Smooth muscle cell (in vitro differentiated cells): ENCODE measurements around the gene KDM4C. TPM values are rescaled to one million over a fixed set of nuclear protein-coding genes. Genes with fewer than 3 reads are reported as not detected.

Experiments
- DNase-seq: peaks from one replicate; lab custom pipeline; 2025; ENCODE audit not compliant: unreplicated experiment; lab: John Stamatoyannopoulos, UW
- H2AFZ ChIP-seq: fragments of 200-600 bp; sonication (generic); 2 replicates; pipeline ENCODE4 v1.6.0; 2016; ENCODE audit warnings: antibody characterized with exemption, low read depth, mild to moderate bottlenecking
- H3F3A ChIP-seq: fragments of 200-600 bp; sonication (generic); 2 replicates; pipeline ENCODE4 v1.6.0; 2017; ENCODE audit warnings: antibody characterized with exemption, low read depth
- H3K27ac ChIP-seq: fragments of 200-600 bp; sonication (generic); 2 replicates; pipeline ENCODE4 v1.5.1; 2016; ENCODE audit warnings: low read depth, mild to moderate bottlenecking
- H3K27me3 ChIP-seq: fragments of 200-600 bp; sonication (generic); 2 replicates; pipeline ENCODE4 v1.6.1; 2016; ENCODE audit warnings: low read depth, mild to moderate bottlenecking
- H3K36me3 ChIP-seq: fragments of 200-600 bp; sonication (generic); 2 replicates; pipeline ENCODE4 v1.5.1; 2016; ENCODE audit warnings: low read depth
- H3K4me1 ChIP-seq: fragments of 200-600 bp; sonication (generic); 2 replicates; pipeline ENCODE4 v1.5.1; 2016; ENCODE audit warnings: low read depth
- H3K4me2 ChIP-seq: fragments of 200-600 bp; sonication (generic); 2 replicates; pipeline ENCODE4 v1.6.0; 2016; ENCODE audit warnings: mild to moderate bottlenecking
- H3K4me3 ChIP-seq: fragments of 200-600 bp; sonication (generic); 2 replicates; pipeline ENCODE4 v1.5.1; 2016; ENCODE audit warnings: mild to moderate bottlenecking
- H3K79me2 ChIP-seq: fragments of 200-600 bp; sonication (generic); 2 replicates; pipeline ENCODE4 v1.6.0; 2016; ENCODE audit warnings: low read depth, mild to moderate bottlenecking
- H3K9ac ChIP-seq: fragments of 200-600 bp; sonication (generic); 2 replicates; pipeline ENCODE4 v1.6.0; 2016; ENCODE audit warnings: low read depth
- H3K9me3 ChIP-seq: fragments of 200-600 bp; sonication (generic); replicated peaks from 2 replicates; pipeline ENCODE4 v1.5.1; 2016; ENCODE audit warnings: low read depth
- H4K20me1 ChIP-seq: fragments of 200-600 bp; sonication (generic); 2 replicates; pipeline ENCODE4 v1.6.0; 2016; ENCODE audit warnings: low read depth
- WGBS: methylation state at CpG from one replicate; pipeline ENCODE4 v1.1.7; 2016; ENCODE audit warnings: low lambda C conversion rate; 5-methylcytosine and 5-hydroxymethylcytosine counted together
- polyA plus RNA-seq: library from polyadenylated mRNA; unstranded; fragments of >200 nt; fragmentation: Nextera tagmentation; extraction: Ambion mirVana; gene quantifications from 2 replicates; pipeline ENCODE4 v1.2.1, GENCODE V29; 2016
- total RNA-seq: library from RNA; depleted of rRNA; stranded (reverse); fragments of >200 nt; gene quantifications from 2 replicates; pipeline ENCODE4 v1.2.3, GENCODE V29; 2014
- TF ChIP-seq, protein P1 (sequence below): fragments of 200-600 bp; sonication (generic); IDR thresholded peaks from 2 replicates; pipeline ENCODE4 v1.5.1; 2017; ENCODE audit warnings: borderline replicate concordance, mild to moderate bottlenecking, antibody characterized with exemption; ENCODE audit not compliant: insufficient read depth, poor library complexity, severe bottlenecking

KDM4C gene
- total and polyA plus RNA-seq, 2 experiments from 2014 or later, result 7.5 to 20.2 TPM

DNA sequence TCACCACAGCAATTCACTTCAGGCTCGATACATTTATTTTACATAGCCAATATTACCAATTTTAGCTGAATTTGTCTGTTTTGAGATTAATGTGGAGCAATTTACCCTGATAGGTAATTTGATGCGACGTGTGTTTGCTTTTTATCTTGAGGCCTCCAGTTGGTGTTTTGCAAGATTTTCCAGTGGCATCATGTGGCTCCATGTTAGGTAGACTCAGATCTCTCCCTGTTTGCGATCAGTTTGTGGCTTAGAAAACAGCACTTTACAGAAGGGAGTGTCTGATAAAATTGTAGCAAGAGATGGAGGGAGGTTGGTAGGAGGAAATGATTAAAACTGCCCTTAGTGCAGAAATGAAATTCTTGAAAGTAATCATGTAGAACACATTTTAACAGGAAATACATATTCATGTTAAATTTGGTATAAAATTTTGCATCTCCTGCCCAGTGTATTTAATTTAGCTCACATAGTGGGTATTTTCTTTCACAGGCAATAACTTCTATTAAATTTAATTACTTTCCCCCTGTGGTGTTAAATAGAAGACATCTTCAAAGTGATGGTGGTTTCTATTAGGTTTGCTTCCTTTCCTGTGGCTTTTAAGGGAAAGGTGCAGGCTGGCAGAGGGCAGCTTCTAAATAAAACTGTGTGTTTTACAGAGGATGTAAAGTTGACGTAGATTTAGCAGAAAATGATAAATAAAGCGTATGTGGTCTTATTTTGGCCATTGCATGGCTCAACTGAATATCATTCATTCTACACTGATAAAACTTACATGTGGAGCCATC is 135.8 kb downstream of the KDM4C start:
- no peak for DNase-seq
- Histone ChIP-seq H3K36me3 (peaks cover 7% of the 10 kb centered on the region), H3K4me2 (no peak overlapping the region), H2AFZ (no peak overlapping the region), H3K79me2 (no peaks in the 10 kb centered on the region), H3K27me3 (no peaks in the 10 kb centered on the region), H3K4me3 (no peak overlapping the region), H3K9ac (no peak overlapping the region), H3K27ac (no peak overlapping the region), H3K4me1 (no peaks in the 10 kb centered on the region), H3F3A (no peaks in the 10 kb centered on the region), H4K20me1 (peaks cover 33% of the 10 kb centered on the region), H3K9me3 (no peaks in the 10 kb centered on the region)
- 89% methylated on average over 6 of the region's 6 CpGs for WGBS
- TF ChIP-seq, protein P1, sequence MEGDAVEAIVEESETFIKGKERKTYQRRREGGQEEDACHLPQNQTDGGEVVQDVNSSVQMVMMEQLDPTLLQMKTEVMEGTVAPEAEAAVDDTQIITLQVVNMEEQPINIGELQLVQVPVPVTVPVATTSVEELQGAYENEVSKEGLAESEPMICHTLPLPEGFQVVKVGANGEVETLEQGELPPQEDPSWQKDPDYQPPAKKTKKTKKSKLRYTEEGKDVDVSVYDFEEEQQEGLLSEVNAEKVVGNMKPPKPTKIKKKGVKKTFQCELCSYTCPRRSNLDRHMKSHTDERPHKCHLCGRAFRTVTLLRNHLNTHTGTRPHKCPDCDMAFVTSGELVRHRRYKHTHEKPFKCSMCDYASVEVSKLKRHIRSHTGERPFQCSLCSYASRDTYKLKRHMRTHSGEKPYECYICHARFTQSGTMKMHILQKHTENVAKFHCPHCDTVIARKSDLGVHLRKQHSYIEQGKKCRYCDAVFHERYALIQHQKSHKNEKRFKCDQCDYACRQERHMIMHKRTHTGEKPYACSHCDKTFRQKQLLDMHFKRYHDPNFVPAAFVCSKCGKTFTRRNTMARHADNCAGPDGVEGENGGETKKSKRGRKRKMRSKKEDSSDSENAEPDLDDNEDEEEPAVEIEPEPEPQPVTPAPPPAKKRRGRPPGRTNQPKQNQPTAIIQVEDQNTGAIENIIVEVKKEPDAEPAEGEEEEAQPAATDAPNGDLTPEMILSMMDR, result no peak

DNA sequence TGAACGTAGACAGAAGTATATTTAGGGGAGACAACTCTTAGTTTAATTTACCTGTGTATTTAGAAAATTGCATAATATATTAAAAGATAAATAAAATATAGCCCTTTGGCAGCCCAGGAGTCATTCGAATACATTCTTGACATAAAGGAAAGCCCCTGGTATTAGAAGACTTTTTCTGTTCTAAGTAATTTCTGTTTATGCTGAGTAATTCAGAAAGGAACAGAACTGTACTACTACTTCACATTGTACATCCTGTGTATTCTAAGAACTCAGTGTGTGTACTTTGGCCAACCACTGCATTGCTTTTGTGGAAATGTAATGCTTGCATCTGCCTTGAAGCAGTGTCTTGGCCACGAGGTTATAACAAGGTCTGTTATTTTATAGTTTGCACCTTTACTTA is 136.4 kb downstream of the KDM4C start:
- Histone ChIP-seq H3K9ac (no peak overlapping the region), H3K27ac (no peak overlapping the region), H3K4me3 (no peak overlapping the region), H3K4me1 (no peaks in the 10 kb centered on the region), H3K79me2 (no peaks in the 10 kb centered on the region), H4K20me1 (peaks cover 37% of the 10 kb centered on the region), H3K9me3 (no peaks in the 10 kb centered on the region), H3K4me2 (no peak overlapping the region), H3K27me3 (no peaks in the 10 kb centered on the region), H2AFZ (no peak overlapping the region), H3F3A (no peaks in the 10 kb centered on the region), H3K36me3 (peaks cover 7% of the 10 kb centered on the region)
- DNase-seq, result no peak
- TF ChIP-seq, protein P1, result no peak
- WGBS, result 92% methylated on average over 3 of the region's 3 CpGs

DNA sequence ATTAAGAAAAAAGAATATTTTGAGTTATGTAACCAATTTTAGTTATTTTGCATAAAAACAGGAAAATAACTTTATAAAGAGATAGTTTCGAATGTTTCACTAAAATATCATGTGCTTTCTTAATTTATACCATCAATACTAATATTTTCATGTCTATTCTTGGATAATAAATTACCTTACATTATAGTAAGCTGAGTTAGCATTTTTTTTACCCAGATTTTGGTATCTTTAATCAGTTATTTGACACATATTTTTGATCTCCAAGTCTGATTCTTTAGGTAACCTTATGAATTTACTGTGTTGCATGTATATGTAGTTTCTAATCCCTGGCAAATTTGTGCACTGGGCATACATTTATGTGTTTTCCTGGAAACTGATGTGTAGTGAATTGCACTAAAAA is 138.0 kb downstream of the KDM4C start:
- Histone ChIP-seq H3K36me3 (peaks cover 7% of the 10 kb centered on the region), H2AFZ (no peak overlapping the region), H3K4me3 (no peak overlapping the region), H3K4me2 (no peak overlapping the region), H3K27me3 (no peaks in the 10 kb centered on the region), H3K79me2 (no peaks in the 10 kb centered on the region), H3K9me3 (no peaks in the 10 kb centered on the region), H3K27ac (no peak overlapping the region), H3F3A (no peaks in the 10 kb centered on the region), H3K9ac (no peak overlapping the region), H4K20me1 (peaks cover 42% of the 10 kb centered on the region), H3K4me1 (no peaks in the 10 kb centered on the region)
- TF ChIP-seq, protein P1, result no peak
- WGBS, result 95% methylated on average over 1 of the region's 1 CpG
- no peak for DNase-seq

DNA sequence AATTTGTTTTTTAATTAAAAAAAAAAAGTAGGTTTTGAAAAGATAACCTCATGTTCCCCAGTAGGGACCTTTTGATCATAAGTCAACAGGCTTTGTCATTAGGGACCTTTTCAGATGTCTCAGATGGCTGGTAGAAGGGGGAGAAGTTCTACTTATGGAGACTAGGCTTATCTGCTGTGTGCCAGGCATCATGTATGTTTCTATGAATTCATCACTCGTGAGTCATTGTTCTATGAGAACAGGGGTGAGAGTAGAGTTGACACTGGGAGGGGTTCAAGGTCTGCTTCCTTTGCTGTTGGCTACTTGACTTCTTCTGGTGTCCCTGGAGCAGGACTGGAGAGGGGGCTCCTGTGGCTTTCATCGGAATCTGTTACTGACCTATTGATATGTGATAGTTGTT is 138.8 kb downstream of the KDM4C start:
- WGBS, result 93% methylated on average over 2 of the region's 2 CpGs
- H3K79me2 ChIP-seq, result no peaks in the 10 kb centered on the region
- H2AFZ ChIP-seq, result no peak overlapping the region
- H3K4me1 ChIP-seq, result no peaks in the 10 kb centered on the region
- no peaks in the 10 kb centered on the region for H3F3A ChIP-seq
- peaks cover 50% of the 10 kb centered on the region for H4K20me1 ChIP-seq
- H3K9me3 ChIP-seq, result no peaks in the 10 kb centered on the region
- no peak overlapping the region for H3K4me2 ChIP-seq
- no peak for DNase-seq
- H3K9ac ChIP-seq, result no peak overlapping the region
- H3K4me3 ChIP-seq, result no peak overlapping the region
- H3K36me3 ChIP-seq, result peaks cover 7% of the 10 kb centered on the region
- TF ChIP-seq, protein P1, result no peak
- no peak overlapping the region for H3K27ac ChIP-seq
- H3K27me3 ChIP-seq, result no peaks in the 10 kb centered on the region
